B cell (primary cell): ENCODE measurements around the gene ST8SIA3. TPM values are rescaled to one million over a fixed set of nuclear protein-coding genes. Genes with fewer than 3 reads are reported as not detected.

Experiments used
- ATAC-seq: fragments of 200-7000 bp; cut with Tn5 transposase; one replicate; pipeline ENCODE4 v1.10.0; 2021; ENCODE audit warnings: low read depth, mild to moderate bottlenecking, moderate number of reproducible peaks, moderate library complexity
- CTCF ChIA-PET: fragments of 350-600 bp; sonication (Branson Sonifier 250); formaldehyde crosslinking; loops from one replicate; lab custom pipeline; 2021; ENCODE audit warnings: antibody characterized with exemption, inconsistent platforms; lab: Charles Lee
- POLR2A ChIA-PET: fragments of 350-600 bp; sonication (Branson Sonifier 250); formaldehyde crosslinking; loops from one replicate; lab custom pipeline; 2021; ENCODE audit warnings: antibody characterized with exemption; lab: Charles Lee
- DNase-seq: peaks from one replicate; pipeline ENCODE4 v3.0.0; 2013
- H2AFZ ChIP-seq: 2 replicates; pipeline ENCODE4 v1.6.1; 2012; ENCODE audit warnings: mild to moderate bottlenecking, low read depth, low read length; ENCODE audit not compliant: insufficient read depth, poor library complexity, severe bottlenecking
- H3K27ac ChIP-seq, 2 donors: 1 replicate in 1 of 2; 2 replicates in 1 of 2; pipeline ENCODE4 v1.5.1; 2012 to 2013; ENCODE audit warnings: low read length in 2 of 2, mild to moderate bottlenecking in 2 of 2, moderate library complexity in 1 of 2
- H3K27me3 ChIP-seq, 4 experiments: fragments of 200-600 bp in 1 of 4; sonication (generic) in 1 of 4; replicated peaks in 1 of 4; 1 replicate in 2 of 4; 2 replicates in 2 of 4; pipeline versions ENCODE4 v1.6.1 to v1.7.0; 2013 to 2016; ENCODE audit warnings: low read length in 3 of 4, mild to moderate bottlenecking in 2 of 4, mixed read lengths in 1 of 4, moderate library complexity in 1 of 4; ENCODE audit not compliant: insufficient read depth in 4 of 4, control insufficient read depth in 3 of 4; ENCODE audit errors: control extremely low read depth in 1 of 4
- H3K36me3 ChIP-seq, 2 experiments: replicated peaks in 1 of 2; 1 replicate in 1 of 2; 2 replicates in 1 of 2; pipeline versions ENCODE4 v1.6.1 to v1.7.1; 2013; ENCODE audit warnings: low read length in 1 of 2; ENCODE audit not compliant: insufficient read depth in 2 of 2, control insufficient read depth in 1 of 2; ENCODE audit errors: control extremely low read depth in 1 of 2, extremely low read depth in 1 of 2
- H3K4me1 ChIP-seq, 2 donors: fragments of 200-600 bp in 1 of 2; sonication (generic) in 1 of 2; 1 replicate in 1 of 2; 2 replicates in 1 of 2; pipeline versions ENCODE4 v1.5.1 to v1.6.1; 2013 to 2017; ENCODE audit warnings: low read length in 2 of 2; ENCODE audit not compliant: control insufficient read depth in 2 of 2, insufficient read depth in 2 of 2
- H3K4me2 ChIP-seq: replicated peaks from 2 replicates; pipeline ENCODE3; 2012; ENCODE audit warnings: mild to moderate bottlenecking, low read depth, low read length; ENCODE audit not compliant: poor library complexity, severe bottlenecking
- H3K4me3 ChIP-seq, 5 experiments: fragments of 200-600 bp in 1 of 5; sonication (generic) in 1 of 5; 1 replicate in 3 of 5; 2 replicates in 2 of 5; pipeline versions ENCODE4 v1.5.1 to v1.7.0; 2011 to 2016; ENCODE audit warnings: low read length in 4 of 5, mild to moderate bottlenecking in 4 of 5, low read depth in 2 of 5, control low read depth in 1 of 5, moderate library complexity in 1 of 5; ENCODE audit not compliant: insufficient read depth in 1 of 5; ENCODE audit errors: control extremely low read depth in 1 of 5, extremely low read depth in 1 of 5
- H3K79me2 ChIP-seq: fragments of 200-600 bp; sonication (generic); one replicate; pipeline ENCODE4 v1.6.0; 2016; ENCODE audit warnings: low read length; ENCODE audit not compliant: control insufficient read depth, insufficient read depth
- H3K9ac ChIP-seq: fragments of 200-600 bp; sonication (generic); 2 replicates; pipeline ENCODE4 v1.6.1; 2017; ENCODE audit warnings: mild to moderate bottlenecking, low read length, moderate library complexity
- H3K9me3 ChIP-seq, 3 donors: one replicate each; pipeline versions ENCODE4 v1.6.1 to v1.7.1; 2013; ENCODE audit warnings: low read length in 2 of 3; ENCODE audit not compliant: control insufficient read depth in 2 of 3, insufficient read depth in 1 of 3; ENCODE audit errors: control extremely low read depth in 1 of 3
- H4K20me1 ChIP-seq: 2 replicates; pipeline ENCODE4 v1.6.0; 2012; ENCODE audit warnings: mild to moderate bottlenecking, low read length; ENCODE audit not compliant: insufficient read depth, control insufficient read depth, poor library complexity, severe bottlenecking
- H3K27ac Mint-ChIP-seq: one replicate; pipeline ENCODE4 v1.8.0; 2021; ENCODE audit warnings: mixed read lengths
- H3K27me3 Mint-ChIP-seq: one replicate; pipeline ENCODE4 v1.8.0; 2021; ENCODE audit warnings: mixed read lengths
- H3K4me1 Mint-ChIP-seq: one replicate; pipeline ENCODE4 v1.8.0; 2021; ENCODE audit warnings: mixed read lengths
- H3K4me3 Mint-ChIP-seq: one replicate; pipeline ENCODE4 v1.8.0; 2021; ENCODE audit warnings: mixed read lengths
- H3K9me3 Mint-ChIP-seq: one replicate; pipeline ENCODE4 v1.8.0; 2022; ENCODE audit warnings: mixed read lengths; ENCODE audit not compliant: insufficient read depth
- CTCF ChIP-seq: fragments of 200-600 bp; IDR thresholded peaks from one replicate; pipeline ENCODE4 v1.8.0; 2022; ENCODE audit warnings: antibody characterized with exemption, mild to moderate bottlenecking
- EZH2 ChIP-seq: IDR thresholded peaks from 2 replicates; pipeline ENCODE4 v1.6.1; 2012; ENCODE audit warnings: borderline replicate concordance, low read depth, mild to moderate bottlenecking, moderate library complexity, low read length; ENCODE audit not compliant: insufficient read depth, poor library complexity, severe bottlenecking
- WGBS: methylation state at CpG from one replicate; pipeline ENCODE4 v1.1.5; 2013; ENCODE audit warnings: missing lambda C conversion rate; ENCODE audit not compliant: insufficient coverage; 5-methylcytosine and 5-hydroxymethylcytosine counted together
- intact Hi-C: fragments of 100-400 bp; cut with micrococcal nuclease; formaldehyde crosslinking; loops from one replicate; pipeline ENCODE4 v1.10.0; 2022
- polyA plus RNA-seq: library from polyadenylated mRNA; depleted of rRNA; stranded (reverse); fragments of >200 nt; gene quantifications from 2 replicates; pipeline ENCODE4 v1.2.3, GENCODE V29; 2012
- total RNA-seq, 2 donors: library from RNA; stranded (reverse); fragments of 120-200 nt in 1 of 2; gene quantifications; 1 replicate in 1 of 2; 2 replicates in 1 of 2; pipeline versions ENCODE4 v1.2.3 to v1.2.4, GENCODE V29; 2013 to 2022

Gene ST8SIA3
- total and polyA plus RNA-seq, 2 donors (not counting 1 experiment from before 2014, with no cell fraction given), result not detected

- no peak overlapping the region for H3K4me3 ChIP-seq
- no peaks in the 10 kb centered on the region for H3K36me3 ChIP-seq
- no peak overlapping the region for H3K4me2 ChIP-seq
- ChIA-PET POLR2A (no interaction called here), CTCF (no interaction called here)
- no peak overlapping the region for H3K27ac ChIP-seq
- no peaks in the 10 kb centered on the region for H3K9me3 ChIP-seq
- Mint-ChIP-seq H3K9me3 (no peaks in the 10 kb centered on the region), H3K4me3 (no peak overlapping the region), H3K27me3 (peaks cover 66% of the 10 kb centered on the region), H3K27ac (no peak overlapping the region), H3K4me1 (no peaks in the 10 kb centered on the region)
- peaks cover 0 to 19% (median 7%) of the 10 kb centered on the region in 4 experiments for H3K27me3 ChIP-seq
- WGBS, result no CpG with 5 or more reads among the region's 2 CpGs
- intact Hi-C loops, result no loop called here
- no peak overlapping the region for H3K9ac ChIP-seq
- ATAC-seq (no peak), DNase-seq (no peak)
- no peaks in the 10 kb centered on the region for H3K4me1 ChIP-seq
- TF ChIP-seq CTCF (no peak), EZH2 (no peak)
- H2AFZ ChIP-seq, result no peak overlapping the region
- no peaks in the 10 kb centered on the region for H4K20me1 ChIP-seq
- H3K79me2 ChIP-seq, result no peaks in the 10 kb centered on the region
Observed at GRCh38 chr18:57346876-57347275, 5.5 kb upstream of the ST8SIA3 start.

- Histone ChIP-seq H3K79me2 (no peaks in the 10 kb centered on the region), H3K27me3 (peaks cover 0 to 25% (median 6%) of the 10 kb centered on the region in 4 experiments), H3K9me3 (no peaks in the 10 kb centered on the region), H3K36me3 (no peaks in the 10 kb centered on the region), H3K4me3 (no peak overlapping the region), H3K4me2 (no peak overlapping the region), H2AFZ (no peak overlapping the region), H4K20me1 (no peaks in the 10 kb centered on the region), H3K9ac (no peak overlapping the region), H3K27ac (no peak overlapping the region), H3K4me1 (no peaks in the 10 kb centered on the region)
- intact Hi-C loops, result no loop called here
- H3K27ac Mint-ChIP-seq, result no peak overlapping the region
- WGBS, result 86% methylated on average over 10 of the region's 11 CpGs
- no peaks in the 10 kb centered on the region for H3K9me3 Mint-ChIP-seq
- peaks cover 69% of the 10 kb centered on the region for H3K27me3 Mint-ChIP-seq
- DNase-seq (no peak), ATAC-seq (no peak)
- ChIA-PET CTCF (no interaction called here), POLR2A (no interaction called here)
- H3K4me3 Mint-ChIP-seq, result no peak overlapping the region
- H3K4me1 Mint-ChIP-seq, result no peaks in the 10 kb centered on the region
- TF ChIP-seq EZH2 (no peak), CTCF (no peak)
Observed at GRCh38 chr18:57347784-57348183, 4.6 kb upstream of the ST8SIA3 start.
